Lung microvascular endothelial cell (primary cell): Measurements from ENCODE around the gene SPAG5. TPM values are rescaled to one million over a fixed set of nuclear protein-coding genes. Genes with fewer than 3 reads are reported as not detected.
A peak's percentile ranks its signal among the peaks of the same experiment; 100 is the strongest.

Experiments
- DNase-seq, 2 donors: peaks; one replicate each; pipeline versions ENCODE4 v3.0.0 to v3.0.0-alpha.2; 2010; ENCODE audit warnings: low read depth in 2 of 2
- total RNA-seq: library from RNA; depleted of rRNA; stranded (reverse); fragments of >200 nt; gene quantifications from 2 replicates; pipeline ENCODE4 v1.2.1, GENCODE V29; 2014

The SPAG5 gene
- total RNA-seq, 1 donor from 2014 or later, result 6.2 TPM

- no peak for DNase-seq
Observed at GRCh38 chr17:28572259-28573039, 26.4 kb downstream of the SPAG5 start.

GRCh38 chr17:28571361-28572122 lies 27.3 kb downstream of the SPAG5 start, which contains the start of gene PIGS:
TSS of gene PIGS (minus strand) at chr17:28571524. CDS start at chr17:28571496, 28 bp downstream.
- DNase-seq, result peak; percentile 92 to 94

GRCh38 chr17:28570716-28571360 lies 28.0 kb downstream of the SPAG5 start:
- peak in 1 of 2 donors; percentile 57 for DNase-seq

GRCh38 chr17:28569446-28569845 lies 29.4 kb downstream of the SPAG5 start:
- no peak for DNase-seq

GRCh38 chr17:28567604-28568003 lies 31.2 kb downstream of the SPAG5 start:
- no peak for DNase-seq

- DNase-seq, result peak; percentile 22 to 55
Observed at GRCh38 chr17:28563475-28563874, 35.4 kb downstream of the SPAG5 start.

- no peak for DNase-seq
Observed at GRCh38 chr17:28555022-28555421, 43.8 kb downstream of the SPAG5 start.

GRCh38 chr17:28554565-28554964 lies 44.3 kb downstream of the SPAG5 start:
- peak; percentile 25 to 40 for DNase-seq

GRCh38 chr17:28553000-28553505 lies 45.8 kb downstream of the SPAG5 start:
- no peak for DNase-seq

GRCh38 chr17:28552176-28552999 lies 46.4 kb downstream of the SPAG5 start, which contains the start of gene UNC119:
TSS of gene UNC119 (minus strand) at chr17:28552624. CDS start at chr17:28552557, 67 bp downstream.
- peak; percentile 57 to 73 for DNase-seq

- DNase-seq, result no peak
Observed at GRCh38 chr17:28551421-28552175, 47.2 kb downstream of the SPAG5 start.

- no peak for DNase-seq
Observed at GRCh38 chr17:28550858-28551257, 48.0 kb downstream of the SPAG5 start.

- DNase-seq, result no peak
Observed at GRCh38 chr17:28549236-28550132, 49.3 kb downstream of the SPAG5 start.

- no peak for DNase-seq
Observed at GRCh38 chr17:28548417-28549130, 50.3 kb downstream of the SPAG5 start.

GRCh38 chr17:28547623-28548416 lies 51.0 kb downstream of the SPAG5 start:
- peak; percentile 72 to 78 for DNase-seq

GRCh38 chr17:28547096-28547622 lies 51.7 kb downstream of the SPAG5 start:
- DNase-seq, result no peak

- DNase-seq, result no peak
Observed at GRCh38 chr17:28545787-28546415, 52.9 kb downstream of the SPAG5 start.
